ENCODE data around the gene PRSS21.

GRCh38 chr16:2785101-2785991 lies 31.7 kb upstream of the PRSS21 start:
- TF ChIP-seq CTCF (IDR thresholded peaks at IDR 0.05) = no peak
- TF ChIP-seq POLR2A (IDR thresholded peaks at IDR 0.05) = no peak
